ENCODE measurements around the gene CIAO3.
"Not testable (repeated sequence)": the region's sequence is repeated elsewhere in the genome, so short reads cannot be mapped to it uniquely, and the experiment has no call there.

Gene CIAO3

DNA sequence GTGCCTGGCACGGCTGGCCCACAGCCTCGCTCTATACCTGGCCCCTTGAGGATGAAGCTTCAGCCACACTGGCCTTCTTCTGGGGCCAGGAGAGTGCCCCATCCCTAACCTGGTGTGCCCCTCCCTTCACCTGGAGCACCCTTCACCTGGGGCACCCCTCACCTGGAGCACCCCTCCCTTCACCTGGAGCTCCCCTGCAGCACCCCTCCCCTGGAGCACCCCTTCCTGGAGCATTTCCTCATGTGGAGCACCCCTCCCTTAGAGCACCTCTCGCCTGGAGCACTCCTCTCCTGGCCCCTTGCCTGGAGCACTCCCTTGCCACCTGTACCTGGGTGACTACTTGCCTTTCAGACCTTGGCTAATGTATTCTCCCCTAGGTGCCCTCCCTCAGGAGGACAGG lies 32.8 kb downstream of the CIAO3 start:
- no peak for DNase-seq

DNA sequence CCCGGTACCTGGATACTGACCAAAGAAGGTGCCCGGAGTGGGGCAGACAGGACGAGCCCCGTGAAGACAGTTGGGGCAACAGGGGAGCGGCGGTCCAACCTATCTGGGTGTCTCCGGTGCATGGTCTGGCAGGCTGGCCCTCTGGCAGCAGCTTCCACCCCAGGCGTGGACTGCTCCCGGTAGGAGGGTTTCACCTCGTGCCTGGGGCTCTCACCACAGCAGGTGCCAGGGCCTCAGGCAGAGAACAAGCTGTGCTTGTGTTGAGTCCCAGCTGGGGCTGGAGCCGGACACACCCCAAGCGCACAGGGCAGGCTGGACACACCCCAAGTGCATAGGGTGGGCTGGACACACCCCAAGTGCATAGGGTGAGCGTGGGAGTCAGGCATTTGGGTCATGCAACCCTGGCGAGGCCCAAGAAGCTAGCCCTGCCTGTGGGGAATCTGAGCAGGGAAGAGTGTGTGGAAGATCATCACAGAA lies 33.7 kb downstream of the CIAO3 start:
- DNase-seq = no peak

DNA sequence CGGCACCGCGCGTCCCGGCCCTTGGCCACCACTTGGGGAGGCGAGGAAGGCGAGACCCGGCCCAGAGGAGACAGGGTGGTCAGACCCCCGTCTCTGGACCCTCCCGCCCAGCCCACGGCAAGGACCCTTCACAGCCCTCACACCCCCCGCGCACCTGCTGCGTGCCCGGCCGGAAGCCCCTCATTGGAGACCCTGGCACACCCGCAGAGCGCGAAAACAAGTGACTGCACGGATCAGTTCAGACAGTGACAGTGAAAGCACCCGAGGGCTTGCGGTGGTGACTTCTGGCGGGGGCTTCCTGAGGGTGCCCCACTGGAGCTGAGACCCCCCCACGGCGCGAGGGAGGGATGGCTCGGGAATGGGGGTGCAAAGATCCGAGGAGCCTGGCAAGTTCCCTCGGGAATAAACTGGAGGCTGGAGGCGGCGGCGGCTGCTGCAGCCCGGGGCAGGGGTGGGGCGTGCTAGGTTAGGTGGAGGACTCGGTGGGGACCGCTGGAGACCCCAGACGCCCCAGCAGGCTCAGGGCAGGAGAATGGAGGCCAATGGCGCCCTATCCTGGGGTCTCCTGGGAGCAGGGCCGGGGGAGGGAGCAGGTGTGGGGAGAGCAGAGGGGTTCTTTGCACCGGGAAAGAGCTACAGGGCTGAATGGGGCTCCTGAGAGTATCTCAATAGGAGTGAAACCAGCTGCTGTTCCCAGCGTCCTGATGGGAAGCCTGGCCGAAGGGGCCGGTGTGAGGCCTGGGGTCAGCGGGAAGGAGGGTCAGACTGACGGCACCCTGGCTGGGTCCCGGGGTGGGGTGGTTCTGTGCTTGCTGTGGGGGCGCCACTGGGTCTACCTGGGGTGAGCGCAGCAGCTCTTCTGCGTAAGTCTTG lies 34.4 kb downstream of the CIAO3 start:
- DNase-seq = no peak

DNA sequence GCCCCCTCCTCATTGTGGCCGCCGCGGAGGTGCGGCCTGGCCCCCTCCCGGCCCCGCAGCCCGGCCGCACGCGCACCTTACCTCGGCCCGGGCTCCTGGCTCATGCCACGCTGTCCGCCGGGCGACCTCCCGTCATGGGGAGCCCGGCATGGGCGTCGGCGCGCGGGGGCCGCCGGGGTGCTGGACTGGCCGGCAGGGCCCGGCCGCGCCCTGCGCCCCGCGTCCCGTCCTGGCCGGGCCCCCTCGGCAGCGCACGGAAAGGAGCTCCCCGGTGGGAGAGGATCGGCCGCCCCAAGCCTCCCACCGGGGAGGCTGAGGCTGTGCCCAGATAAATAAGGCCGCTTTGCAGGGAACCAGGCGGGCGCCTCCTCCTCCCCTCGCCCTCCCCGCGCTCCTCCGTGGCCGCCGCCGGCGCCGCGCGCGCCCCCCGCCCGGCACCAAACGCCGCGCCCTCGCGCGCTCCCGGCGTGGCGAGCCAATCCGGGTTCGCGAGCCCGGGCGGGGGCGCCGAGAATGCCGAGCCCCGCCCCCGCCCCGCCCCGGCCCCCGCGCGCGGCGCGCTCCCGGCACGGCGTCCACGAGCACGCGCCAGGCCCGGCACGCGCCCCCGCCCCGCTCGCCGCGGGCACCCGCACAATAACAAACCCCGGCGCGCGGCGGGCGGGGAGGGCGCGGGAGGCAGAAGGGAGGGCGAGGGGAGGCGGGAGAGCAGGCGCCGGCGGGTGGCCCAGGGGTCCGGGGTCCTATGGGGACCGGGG lies 35.2 kb downstream of the CIAO3 start, which contains the start of gene FBXL16:
Gene FBXL16, minus strand, starts transcription at position 371 of the 758 bp plus-strand sequence. CDS start 8,396 bp downstream, outside the sequence.
- DNase-seq = no peak

DNA sequence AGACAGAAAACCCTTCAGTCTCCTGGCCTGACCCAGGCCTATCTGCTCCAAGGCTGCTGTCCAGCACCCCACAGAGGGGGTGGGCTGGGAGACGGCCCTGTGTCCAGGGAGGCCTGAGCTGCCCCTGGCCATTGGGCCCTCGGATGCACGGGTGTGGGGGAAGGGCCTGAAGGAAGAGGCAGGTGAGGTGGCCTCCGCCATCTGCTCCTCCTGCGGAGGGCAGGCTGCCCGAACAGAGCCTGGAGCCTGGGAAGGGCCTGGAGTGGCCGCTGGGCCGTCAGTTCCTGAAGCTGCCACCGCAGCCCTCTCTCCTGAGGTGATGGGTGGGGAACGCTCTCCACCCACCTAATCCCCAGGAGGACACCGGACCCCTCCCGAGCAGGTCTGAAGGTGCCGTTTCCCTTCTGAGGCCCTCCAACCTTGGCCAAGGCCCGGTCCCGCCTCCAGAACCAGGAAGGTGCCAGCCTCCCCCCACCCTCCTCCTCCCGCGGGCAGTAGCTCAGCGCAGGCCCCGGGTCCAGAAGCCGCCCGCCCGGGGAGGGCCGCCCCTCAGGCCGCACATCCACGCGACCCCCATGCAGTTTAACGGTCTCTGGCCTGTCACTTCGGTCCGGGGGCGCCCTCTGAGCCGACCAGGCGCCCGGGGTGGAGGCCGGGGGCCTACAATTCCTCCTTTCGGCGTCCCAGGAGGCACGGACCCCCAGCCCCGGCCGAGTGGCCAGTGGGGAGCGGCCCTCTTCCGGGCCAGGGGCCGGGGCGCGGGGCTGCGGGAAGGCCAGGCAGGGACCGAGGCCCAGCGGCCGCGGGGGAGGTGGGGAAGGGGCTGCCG lies 36.0 kb downstream of the CIAO3 start:
- DNase-seq = no peak

DNA sequence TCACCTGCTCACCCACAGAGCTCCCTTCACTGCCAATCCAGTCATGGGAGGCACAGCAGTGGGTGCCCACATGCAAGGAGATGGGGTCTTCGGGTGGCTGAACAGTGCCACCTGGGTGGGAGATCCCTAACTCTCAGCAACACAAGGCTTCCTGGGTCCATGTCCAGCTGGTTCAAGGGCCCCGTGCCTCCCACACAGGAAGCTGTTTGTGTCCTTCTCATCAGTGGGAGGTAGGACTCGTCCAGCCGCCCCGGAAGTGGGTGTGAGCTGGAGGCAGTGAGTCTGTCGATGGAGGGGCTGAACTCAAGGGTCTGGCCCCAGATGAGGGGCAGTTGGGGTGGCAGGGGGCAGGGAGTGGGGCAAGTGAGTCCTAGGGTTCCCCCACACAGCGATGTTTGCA lies 36.8 kb downstream of the CIAO3 start:
- DNase-seq = no peak

DNA sequence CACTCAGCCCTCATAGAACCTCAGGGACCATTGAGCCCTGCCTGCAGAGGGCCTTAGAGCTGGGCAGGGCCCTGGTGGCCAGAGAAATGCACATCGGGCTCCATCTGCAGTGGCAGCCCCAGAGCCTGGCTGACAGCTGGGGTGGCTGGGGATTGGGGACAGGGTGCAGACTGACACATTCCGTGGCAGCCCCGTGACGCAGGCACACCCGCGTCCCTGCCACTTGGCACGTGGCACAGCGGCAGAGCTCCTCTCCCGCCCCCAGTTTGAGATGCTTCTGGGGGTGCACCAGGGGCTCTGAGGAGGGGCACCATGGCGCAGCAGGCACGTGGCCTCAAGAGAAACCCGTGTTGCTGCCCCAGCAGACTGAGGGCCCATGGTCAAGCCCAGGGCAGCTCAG lies 37.4 kb downstream of the CIAO3 start:
- DNase-seq = no peak

DNA sequence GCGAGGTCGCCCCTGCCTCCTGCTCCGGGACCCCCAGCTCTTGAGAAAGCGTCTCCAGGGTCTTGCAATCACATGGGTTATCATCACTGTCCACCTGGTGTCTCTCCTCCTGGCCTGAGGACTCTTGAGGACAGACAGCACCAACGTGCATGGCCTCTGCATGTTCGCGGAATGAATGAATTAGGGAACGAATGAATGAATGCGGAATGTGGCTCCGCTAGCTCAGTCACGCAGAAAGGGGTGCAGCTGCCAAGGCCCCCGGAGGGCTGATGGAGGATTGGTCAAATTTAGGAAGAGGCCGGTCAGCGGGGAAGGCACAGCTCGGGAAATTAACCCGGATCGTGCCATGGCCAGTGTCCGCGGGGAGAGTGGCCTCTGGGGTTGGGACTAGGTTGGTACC lies 38.5 kb downstream of the CIAO3 start:
- no peak for DNase-seq

DNA sequence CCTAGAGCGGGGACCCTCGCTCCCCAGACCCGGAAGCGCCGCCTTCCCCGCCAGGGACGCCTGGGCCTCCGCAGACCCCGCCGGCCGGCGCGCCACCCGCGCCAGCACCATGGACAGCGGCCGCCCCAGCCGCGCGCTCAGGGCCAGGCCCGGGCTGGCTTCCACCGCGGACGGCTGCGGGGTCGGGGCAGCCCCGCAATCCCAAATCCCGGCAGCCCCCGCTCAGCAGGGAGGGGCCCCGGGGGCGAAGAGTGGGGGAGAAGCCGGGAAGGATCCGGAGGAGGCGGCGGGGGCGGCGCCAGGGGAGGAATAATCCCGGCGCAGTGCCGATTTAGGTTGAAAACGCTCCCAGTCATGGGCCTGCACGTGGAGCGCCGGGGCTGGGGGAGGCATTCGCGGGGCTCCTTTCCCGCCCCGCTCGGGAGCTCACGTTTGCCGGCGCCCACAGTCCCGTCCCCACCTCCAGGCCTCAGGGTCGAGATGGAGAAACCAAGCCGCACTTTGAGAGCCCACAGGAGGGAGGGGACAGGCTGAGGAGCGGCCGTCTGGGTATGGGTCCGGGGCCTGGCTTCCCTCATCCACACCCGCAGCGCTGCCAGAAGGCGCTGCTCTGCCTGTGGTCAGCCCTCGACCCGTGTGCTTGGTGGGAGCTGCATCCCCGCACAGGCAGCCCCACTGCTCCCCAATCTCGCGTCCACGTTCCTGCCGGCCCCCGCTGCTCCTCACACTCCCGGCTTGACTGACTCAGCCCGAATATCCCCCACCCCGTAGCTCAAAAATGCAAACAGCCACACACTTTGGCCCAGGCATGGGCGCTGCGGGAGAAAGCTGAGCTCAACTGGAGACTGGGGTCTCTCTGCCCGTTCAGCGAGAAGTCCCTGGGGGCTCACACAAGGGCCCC lies 39.9 kb downstream of the CIAO3 start:
- DNase-seq = no peak

DNA sequence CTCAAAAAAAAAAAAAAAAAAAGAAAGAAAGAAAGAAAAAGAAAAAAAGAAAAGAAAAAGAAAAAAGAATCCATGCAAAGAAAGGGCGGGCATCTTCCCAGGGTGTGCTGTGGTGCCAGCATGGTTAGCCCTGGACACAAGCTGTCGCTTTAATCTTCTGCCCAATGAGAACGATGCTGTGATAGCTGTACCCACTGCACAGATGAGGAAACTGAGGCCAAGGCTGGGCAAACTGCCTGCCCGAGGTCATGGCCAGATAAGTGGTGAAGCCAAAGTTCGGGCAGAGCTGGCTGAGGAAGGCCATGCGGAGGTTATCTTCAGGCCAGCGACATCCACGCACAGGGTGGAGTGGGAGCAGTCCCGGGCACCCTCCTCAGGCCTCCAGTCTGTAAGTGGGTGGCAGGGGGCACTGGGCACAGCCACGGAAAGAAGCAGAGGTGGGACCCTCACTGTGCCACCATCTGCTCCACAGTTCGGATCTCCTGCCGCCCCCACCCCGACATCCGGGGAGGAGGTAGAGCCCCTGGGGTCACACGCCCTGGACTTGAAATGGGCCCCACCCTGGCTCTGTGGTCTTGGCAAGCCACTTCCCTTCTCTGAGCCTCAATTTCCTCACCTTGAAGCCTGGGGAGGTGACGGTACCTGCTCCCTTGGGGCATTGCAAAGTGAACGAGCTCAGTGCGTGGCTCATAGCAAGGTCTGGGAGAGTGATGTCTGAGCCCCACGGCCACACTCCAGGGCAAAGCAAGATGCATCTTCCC lies 41.7 kb downstream of the CIAO3 start:
- no peak for DNase-seq

DNA sequence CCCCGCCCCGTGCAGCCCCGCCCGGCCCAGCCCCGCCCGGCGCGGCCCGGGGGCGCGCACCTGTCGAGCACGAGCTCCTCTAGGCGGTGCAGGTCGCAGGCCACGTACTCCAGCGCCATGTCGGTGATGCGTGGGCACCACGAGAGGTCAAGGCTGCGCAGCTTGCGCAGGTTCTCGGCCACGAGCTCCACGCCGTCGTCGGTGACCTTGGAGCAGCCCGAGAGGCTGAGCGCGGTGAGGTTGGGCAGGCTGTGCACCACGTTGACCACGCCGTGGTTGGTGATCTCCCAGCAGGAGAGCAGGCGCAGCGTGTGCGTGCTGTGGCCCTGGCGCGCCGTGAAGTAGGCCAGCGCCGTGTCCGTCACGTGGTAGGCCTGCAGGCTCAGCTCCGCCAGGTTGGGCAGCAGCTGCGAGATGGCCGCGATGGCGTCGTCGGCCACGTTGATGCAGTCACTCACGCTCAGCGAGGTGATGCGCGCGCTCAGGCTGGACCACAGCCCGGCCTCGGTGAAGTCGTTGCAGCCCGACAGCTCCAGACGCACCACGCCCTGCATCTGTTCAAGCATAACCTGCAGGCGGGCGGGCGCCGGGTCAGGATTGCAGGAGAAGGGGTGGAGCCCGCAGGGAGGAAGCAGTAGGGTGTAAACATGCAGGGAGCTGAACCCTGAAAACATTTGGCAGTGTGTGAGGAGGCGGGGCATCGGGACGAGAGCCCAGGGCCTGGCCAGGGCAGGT lies 45.3 kb downstream of the CIAO3 start:
- DNase-seq = no peak

DNA sequence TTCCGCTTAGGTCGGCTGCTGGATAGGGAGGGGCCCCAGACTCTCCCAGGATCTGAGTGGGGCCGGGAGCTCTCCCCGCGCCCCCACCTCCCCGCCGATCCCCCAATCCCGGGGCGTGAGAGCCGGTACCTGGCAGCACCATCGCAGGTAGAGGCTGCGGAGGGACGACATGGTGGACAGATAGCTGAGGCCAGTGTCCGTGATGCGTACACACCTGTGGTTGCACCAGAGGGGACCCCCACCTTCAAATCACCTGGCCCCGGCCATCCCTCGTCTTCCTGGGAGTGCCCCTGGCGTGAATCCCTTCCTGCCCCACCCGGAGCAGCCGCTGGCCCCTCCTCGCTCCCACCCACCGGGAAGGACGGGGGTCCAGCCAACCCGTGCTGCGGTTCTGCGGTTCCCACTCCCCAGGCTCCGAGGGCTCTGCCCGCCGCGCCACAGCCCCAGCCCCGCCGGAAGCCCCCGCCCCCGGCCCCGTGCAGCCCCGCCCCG lies 45.9 kb downstream of the CIAO3 start:
- DNase-seq = no peak

DNA sequence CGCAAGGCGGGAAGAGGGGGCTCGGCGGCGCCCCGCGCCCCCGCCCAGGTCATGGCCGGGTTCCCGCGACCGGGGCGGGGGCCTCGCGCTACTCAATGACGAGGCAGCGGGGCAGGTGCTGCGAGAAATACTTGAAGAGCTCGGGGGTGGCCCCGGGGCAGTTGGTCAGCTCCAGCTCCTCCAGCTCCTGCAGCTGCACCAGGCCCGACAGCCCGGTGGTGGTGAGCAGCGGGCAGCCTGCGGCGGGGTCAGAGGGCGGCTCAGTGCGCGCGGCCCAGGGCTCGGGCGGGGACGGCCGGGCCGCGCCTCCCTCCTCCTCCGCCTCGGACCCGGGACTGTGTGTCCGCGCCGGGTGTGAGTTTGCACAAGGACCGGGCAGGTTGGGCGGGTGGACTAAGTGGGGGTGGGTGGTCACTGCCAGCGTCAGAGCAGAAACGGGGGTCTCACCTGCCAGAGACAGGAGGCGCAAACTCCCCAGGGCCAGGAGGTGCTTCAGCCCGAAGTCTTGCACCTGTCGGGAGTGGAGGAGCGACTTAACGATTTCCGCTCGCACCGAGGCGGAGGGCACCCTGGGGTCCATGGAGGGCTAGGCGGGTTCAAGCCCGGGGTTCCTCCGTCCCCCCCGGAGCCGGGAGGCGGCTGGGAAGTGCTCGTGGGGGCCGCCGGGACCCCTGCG lies 46.5 kb downstream of the CIAO3 start:
- no peak for DNase-seq

DNA sequence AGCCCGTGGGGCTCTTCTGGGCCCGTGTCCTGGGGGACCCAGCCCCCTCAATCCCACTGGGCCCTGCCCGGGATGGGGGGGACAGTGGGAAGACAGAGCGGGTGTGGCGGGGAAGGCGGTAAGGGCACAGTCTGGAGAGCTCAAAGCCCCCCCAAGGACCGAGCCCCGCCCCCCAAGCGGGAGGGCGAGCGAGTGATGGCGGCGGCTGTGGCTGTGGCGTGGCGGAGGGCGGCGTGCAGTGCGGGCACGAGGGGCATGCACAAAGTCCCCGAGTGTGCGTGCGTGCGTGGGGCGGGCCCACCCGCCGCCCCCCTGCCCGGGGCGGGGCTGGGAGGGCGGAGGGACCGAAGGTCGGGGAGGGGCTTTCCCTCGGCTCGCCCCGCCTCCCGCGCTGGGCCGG lies 47.0 kb downstream of the CIAO3 start:
- no peak for DNase-seq

DNA sequence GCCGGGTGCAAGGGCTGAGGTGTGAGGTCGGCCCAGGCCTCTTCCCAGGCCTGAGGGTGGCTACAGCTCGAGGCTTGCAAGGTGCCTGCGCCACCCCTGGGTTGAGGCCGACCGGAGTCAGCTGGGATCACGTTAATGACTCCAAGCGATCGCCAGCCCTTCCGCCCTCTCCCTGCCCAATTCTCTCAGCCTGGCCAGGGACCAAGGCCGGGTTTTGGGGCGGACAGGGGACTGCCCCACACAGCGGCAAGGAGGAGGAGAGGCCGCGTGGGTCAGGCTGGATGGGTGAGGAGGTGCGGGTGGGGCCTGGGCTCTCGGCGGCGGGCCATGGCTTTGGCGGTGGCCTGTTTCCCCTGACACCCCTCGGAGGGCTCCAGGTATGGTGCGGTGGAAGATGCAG lies 47.4 kb downstream of the CIAO3 start:
- no peak for DNase-seq

DNA sequence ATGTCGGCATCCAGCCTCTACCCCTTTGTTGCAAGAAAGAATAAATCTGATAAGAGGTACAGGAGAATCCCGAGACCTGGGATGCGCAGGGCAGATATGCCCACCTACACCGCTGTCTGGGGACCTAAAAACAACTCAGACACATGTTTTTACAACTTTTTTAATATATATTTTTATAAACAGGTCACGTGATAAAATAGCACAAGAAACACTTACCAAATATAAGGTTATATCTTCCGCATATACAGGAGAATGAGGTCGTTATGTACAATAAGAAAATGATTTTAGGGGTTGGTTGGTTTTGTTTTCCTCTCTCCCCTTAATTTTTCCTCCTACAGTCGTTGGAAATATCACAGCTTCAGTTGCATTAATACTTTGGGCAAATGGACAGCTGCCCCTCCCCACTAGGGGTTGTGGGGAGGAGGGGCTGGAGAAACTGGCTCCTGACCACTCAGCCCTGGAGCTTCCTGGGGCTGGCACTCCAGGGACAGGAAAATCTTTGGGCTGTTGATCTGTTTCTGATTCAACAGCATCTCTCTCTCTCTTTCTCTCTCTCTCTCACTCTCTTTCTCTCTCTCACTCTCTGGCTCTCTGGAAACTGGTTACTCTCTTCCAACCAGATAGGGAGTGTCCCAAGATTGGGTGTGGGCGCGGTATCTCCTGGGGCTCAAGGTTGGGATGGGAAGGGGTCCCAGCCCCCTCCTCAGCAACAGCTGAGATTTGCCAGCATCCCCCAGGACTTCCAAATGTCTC lies 48.3 kb downstream of the CIAO3 start:
- no peak for DNase-seq

DNA sequence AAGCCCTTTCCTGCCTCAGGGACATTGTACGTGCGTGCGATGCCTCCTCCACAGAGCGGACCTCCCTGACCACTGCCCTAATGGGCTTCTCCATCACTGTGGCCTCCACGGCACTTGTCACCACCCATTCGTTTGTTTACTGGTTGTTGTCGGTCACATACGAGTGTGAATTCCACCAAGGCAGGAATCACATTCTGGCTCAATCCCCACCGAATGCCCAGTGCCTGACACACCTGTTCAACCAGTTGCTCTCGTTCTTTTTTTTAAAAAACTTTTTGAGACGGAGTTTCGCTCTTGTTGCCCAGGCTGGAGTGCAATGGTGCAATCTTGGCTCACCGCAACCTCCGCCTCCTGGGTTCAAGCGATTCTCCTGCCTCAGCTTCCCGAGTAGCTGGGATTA lies 49.6 kb downstream of the CIAO3 start:
- DNase-seq = not testable (repeated sequence)

DNA sequence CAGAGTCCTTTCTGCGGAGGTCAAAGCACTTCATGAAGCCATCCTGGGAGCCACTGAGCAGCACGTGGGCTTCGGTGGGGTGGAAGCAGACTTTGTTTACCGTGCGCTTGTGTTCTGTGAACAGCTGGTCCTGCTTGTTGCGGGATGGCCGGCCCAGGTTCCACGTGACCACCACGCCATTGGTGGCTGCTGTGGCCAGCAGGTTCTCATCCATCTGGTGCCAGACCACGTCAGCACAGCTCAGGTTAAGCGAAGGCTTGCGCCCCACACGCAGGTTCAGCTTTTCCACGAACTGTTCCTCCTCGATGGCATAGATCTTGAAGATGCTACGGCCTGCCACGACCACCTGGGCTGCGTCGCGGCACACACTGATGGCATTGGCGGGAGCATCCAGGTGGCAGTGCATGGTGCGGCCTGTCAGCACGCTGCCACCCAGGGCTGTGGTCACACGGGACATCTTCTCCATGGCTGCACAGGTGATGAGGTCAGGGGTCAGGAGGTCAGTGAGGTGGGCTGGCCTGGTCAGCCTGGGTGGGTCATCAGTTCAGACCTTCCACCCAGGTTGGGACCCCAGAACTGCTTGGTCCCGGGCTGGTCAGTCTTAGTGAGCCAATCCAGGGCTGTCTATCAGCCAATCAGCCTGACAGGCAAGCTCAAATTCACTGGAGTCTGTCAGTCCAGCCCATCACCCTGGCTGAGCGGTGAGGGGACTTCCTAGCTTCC lies 51.5 kb downstream of the CIAO3 start:
- DNase-seq = no peak

Data from NCI-H1048 (cell line).